KMS-11 (cell line): ENCODE results near the gene SELENOI.

Experiments used
- H2AFZ ChIP-seq: fragments of 200-600 bp; sonication (generic); 2 replicates; pipeline ENCODE4 v1.6.1; 2016; ENCODE audit warnings: antibody characterized with exemption, mixed run types, low read depth
- H3K27ac ChIP-seq: fragments of 200-600 bp; sonication (generic); 2 replicates; pipeline ENCODE4 v1.6.1; 2016; ENCODE audit warnings: mild to moderate bottlenecking, mixed run types
- H3K27me3 ChIP-seq: fragments of 200-600 bp; sonication (generic); 2 replicates; pipeline ENCODE4 v1.6.1; 2017; ENCODE audit warnings: mild to moderate bottlenecking, low read depth, mixed run types, moderate library complexity; ENCODE audit not compliant: insufficient read depth
- H3K36me3 ChIP-seq: fragments of 200-600 bp; sonication (generic); 2 replicates; pipeline ENCODE4 v1.6.1; 2017; ENCODE audit warnings: mild to moderate bottlenecking, mixed run types; ENCODE audit not compliant: insufficient read depth
- H3K4me1 ChIP-seq: fragments of 200-600 bp; sonication (generic); 2 replicates; pipeline ENCODE4 v1.6.1; 2016; ENCODE audit warnings: mild to moderate bottlenecking, low read depth, mixed run types; ENCODE audit not compliant: poor library complexity, severe bottlenecking
- H3K4me2 ChIP-seq: fragments of 200-600 bp; sonication (generic); 2 replicates; pipeline ENCODE4 v1.7.0; 2016; ENCODE audit warnings: mild to moderate bottlenecking, mixed run types
- H3K4me3 ChIP-seq: fragments of 200-600 bp; sonication (generic); IDR thresholded peaks from 2 replicates; pipeline ENCODE4 v1.6.1; 2017; ENCODE audit warnings: low read depth, low read length, mixed read lengths; ENCODE audit not compliant: insufficient read depth
- H3K79me2 ChIP-seq: fragments of 200-600 bp; sonication (generic); 2 replicates; pipeline ENCODE4 v1.6.1; 2016; ENCODE audit warnings: low read depth, mixed run types; ENCODE audit not compliant: insufficient read depth
- H3K9ac ChIP-seq: fragments of 200-600 bp; sonication (generic); 2 replicates; pipeline ENCODE4 v1.6.1; 2016; ENCODE audit warnings: mild to moderate bottlenecking, mixed run types
- H4K20me1 ChIP-seq: fragments of 200-600 bp; sonication (generic); 2 replicates; pipeline ENCODE4 v1.6.1; 2016; ENCODE audit warnings: mild to moderate bottlenecking, mixed run types; ENCODE audit not compliant: insufficient read depth
- CTCF ChIP-seq: fragments of 200-600 bp; sonication (generic); conservative IDR thresholded peaks from 2 replicates; pipeline ENCODE4 v1.6.1; 2017; ENCODE audit warnings: low read depth, mild to moderate bottlenecking, antibody characterized with exemption, low read length, moderate library complexity, mixed read lengths

SELENOI gene

GRCh38 chr2:26438526-26438925 lies 92.6 kb downstream of the SELENOI start:
- Histone ChIP-seq H3K4me3 (no peak overlapping the region), H3K27me3 (no peaks in the 10 kb centered on the region), H3K79me2 (no peaks in the 10 kb centered on the region), H3K9ac (no peak overlapping the region), H3K36me3 (no peaks in the 10 kb centered on the region), H4K20me1 (no peaks in the 10 kb centered on the region), H3K4me2 (no peak overlapping the region), H2AFZ (no peak overlapping the region), H3K27ac (no peak overlapping the region), H3K4me1 (no peaks in the 10 kb centered on the region)
- TF ChIP-seq CTCF = no peak

GRCh38 chr2:26438926-26439325 lies 93.0 kb downstream of the SELENOI start:
- Histone ChIP-seq H3K4me1 (no peaks in the 10 kb centered on the region), H3K79me2 (no peaks in the 10 kb centered on the region), H3K4me3 (no peak overlapping the region), H3K9ac (no peak overlapping the region), H2AFZ (no peak overlapping the region), H3K4me2 (no peak overlapping the region), H3K27me3 (no peaks in the 10 kb centered on the region), H3K27ac (no peak overlapping the region), H4K20me1 (no peaks in the 10 kb centered on the region), H3K36me3 (no peaks in the 10 kb centered on the region)
- TF ChIP-seq CTCF = no peak

DNA sequence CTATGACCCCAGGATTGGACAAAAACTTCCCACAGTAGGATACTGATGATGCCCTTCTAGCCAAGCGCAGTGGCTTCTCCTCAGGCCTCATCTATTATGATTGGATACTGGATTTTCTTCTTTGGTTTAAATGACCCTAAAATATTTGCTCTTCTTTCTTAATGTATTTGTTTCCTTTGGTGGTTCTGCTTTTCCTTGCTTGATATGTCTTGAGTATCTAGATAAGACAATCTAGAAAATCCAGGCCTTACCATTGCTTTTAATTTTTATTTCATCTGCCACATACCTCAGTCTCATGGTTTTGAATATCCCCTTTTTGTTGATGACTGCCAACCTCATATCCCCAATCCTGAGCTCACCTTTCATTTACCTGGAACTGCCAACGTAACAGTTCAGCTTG lies 96.4 kb downstream of the SELENOI start:
- Histone ChIP-seq H3K4me1 (no peaks in the 10 kb centered on the region), H3K36me3 (no peaks in the 10 kb centered on the region), H3K4me2 (no peak overlapping the region), H3K9ac (no peak overlapping the region), H2AFZ (no peak overlapping the region), H3K27me3 (no peaks in the 10 kb centered on the region), H3K27ac (no peak overlapping the region), H3K79me2 (no peaks in the 10 kb centered on the region), H3K4me3 (no peak overlapping the region), H4K20me1 (no peaks in the 10 kb centered on the region)
- TF ChIP-seq CTCF = no peak

DNA sequence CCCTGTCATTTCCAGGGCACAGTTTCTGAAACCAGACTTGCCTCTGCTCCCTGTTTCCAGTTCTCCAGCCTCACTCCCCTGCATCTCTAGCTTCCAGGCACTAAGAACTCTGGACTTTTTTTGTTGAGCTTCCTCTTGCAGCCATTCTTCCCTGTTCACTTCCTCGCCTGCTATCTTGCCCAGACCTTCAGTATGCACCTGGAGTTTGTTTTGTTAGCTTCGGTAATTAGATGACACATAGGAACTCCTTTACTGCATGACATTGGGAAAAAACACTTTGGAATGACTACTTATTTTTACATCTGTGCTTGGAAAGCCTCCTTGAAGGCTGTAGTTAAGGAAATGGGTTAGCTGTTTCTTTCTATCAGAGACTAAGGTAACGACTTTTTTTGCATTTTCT lies 96.8 kb downstream of the SELENOI start:
- no peak overlapping the region for H2AFZ ChIP-seq
- H3K9ac ChIP-seq = no peak overlapping the region
- no peak overlapping the region for H3K4me2 ChIP-seq

More for the DNA sequence above, 96.8 kb downstream of the SELENOI start:
- Histone ChIP-seq H3K79me2 (no peaks in the 10 kb centered on the region), H4K20me1 (no peaks in the 10 kb centered on the region), H3K36me3 (no peaks in the 10 kb centered on the region), H3K4me1 (no peaks in the 10 kb centered on the region), H3K27me3 (no peaks in the 10 kb centered on the region), H3K27ac (no peak overlapping the region), H3K4me3 (no peak overlapping the region)
- no peak for TF ChIP-seq CTCF
